ENCODE data around the gene ABLIM3.

DNA sequence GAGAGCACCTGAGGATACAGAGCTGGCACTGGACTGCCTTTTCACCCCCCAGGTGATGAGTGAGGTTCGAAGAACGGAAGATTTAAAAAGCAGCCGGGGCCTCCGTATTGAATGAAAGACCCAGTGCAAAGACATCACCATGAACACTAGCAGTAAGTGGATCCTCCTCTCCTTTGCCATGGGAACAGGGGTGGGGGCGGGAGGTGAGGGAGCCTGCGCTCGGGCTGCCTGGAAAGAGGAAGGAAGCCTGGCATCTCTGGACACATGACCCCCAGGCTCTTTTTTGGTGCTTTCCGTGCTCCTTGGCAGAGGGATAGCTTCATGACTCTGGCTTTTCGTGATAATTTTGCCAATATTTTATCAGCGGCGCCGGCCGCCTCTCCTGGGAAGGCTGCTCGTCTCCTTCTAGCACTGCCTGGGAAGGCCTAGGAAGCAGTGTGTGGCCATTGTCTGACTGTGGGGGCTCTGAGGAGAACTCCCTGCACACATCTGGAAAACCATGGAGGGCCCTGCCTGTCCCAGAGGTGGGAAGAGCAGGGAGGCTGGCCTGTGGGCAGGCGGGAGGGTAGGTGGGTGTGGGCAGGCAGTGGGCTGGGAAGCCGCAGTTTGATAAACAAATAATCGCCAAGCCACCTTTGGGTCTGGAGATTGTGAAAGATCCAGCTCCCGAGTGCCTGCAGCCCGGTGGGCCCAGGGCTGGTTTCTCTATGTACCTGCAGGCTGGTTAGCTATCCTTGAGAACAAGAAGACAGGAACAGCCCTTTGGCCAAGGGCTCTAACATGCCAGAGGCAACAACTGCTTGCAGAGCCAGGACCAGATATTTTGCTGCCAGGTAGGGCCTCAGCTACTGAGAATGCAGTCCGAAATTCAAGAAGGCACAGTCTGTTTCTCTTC, 911 bp downstream of the ABLIM3 start:
- TF ChIP-seq POLR2A (IDR thresholded peaks at IDR 0.05; ENCODE audit: low read length) = no peak
- TF ChIP-seq GATA1 (IDR thresholded peaks at IDR 0.05; ENCODE audit: low read depth, low read length) = no peak
